Measurements from ENCODE around the gene GNMT. TPM values are rescaled to one million over a fixed set of nuclear protein-coding genes. Genes with fewer than 3 reads are reported as not detected.
A peak's percentile ranks its signal among the peaks of the same experiment; 100 is the strongest.

The GNMT gene
- total and polyA plus RNA-seq, 9 of the 15 experiments (the other 6 are each of a cell fraction or from before 2014, with no cell fraction given): 0.11 to 0.29 (median 0.15) TPM; not detected in 6

- in situ Hi-C loops (cut with MboI) (no loop called here), intact Hi-C loops (cut with micrococcal nuclease) (no loop called here)
- peak overlapping the region; percentile 22; the same call in 1 of the 2 replicates for H3K4me2 ChIP-seq (ENCODE audit: insufficient read depth, low read length)
- H3K36me3 ChIP-seq (ENCODE audit: control insufficient read depth, insufficient read depth, low read length): no peaks in the 10 kb centered on the region
- POLR2A ChIA-PET: interaction anchor here (0.6 kb wide), 1 partner anchor 43 kb away, joined by 3 read pairs; no protein-coding TSS in a partner anchor
- DNase-seq (ENCODE audit: extremely low read depth in 1 of 4, low spot score in 3 of 4) (peak in 2 of 4 experiments; percentile 48 to 49), FAIRE-seq (peak; percentile 44), ATAC-seq (peak; percentile 14; the same call in 1 of the 3 replicates)
- CTCF ChIA-PET (ENCODE audit: low intra/inter-chr PET ratio): no interaction called here
- H3K27ac ChIP-seq (ENCODE audit: extremely low read depth, low read depth, low read length): no peak overlapping the region
- H4K20me1 ChIP-seq (replicated peaks; ENCODE audit: control insufficient read depth, insufficient read depth, low read length): no peaks in the 10 kb centered on the region
- H3K9me1 ChIP-seq (ENCODE audit: control insufficient read depth, insufficient read depth, low read length): no peaks in the 10 kb centered on the region
- H3K4me1 ChIP-seq (replicated peaks in 1 of 2; ENCODE audit: control insufficient read depth in 2 of 2, insufficient read depth in 2 of 2, low read length in 2 of 2): peaks cover 16 to 19% of the 10 kb centered on the region in 2 experiments; a peak in 4 of 5 replicates
- no peaks in the 10 kb centered on the region for H3K9me3 ChIP-seq (replicated peaks; ENCODE audit: control insufficient read depth, insufficient read depth, low read depth, low read length)
- peak overlapping the region; percentile 47 for H2AFZ ChIP-seq (ENCODE audit: low read depth, low read length)
- H3K4me3 ChIP-seq: no peak overlapping the region
- H3K9ac ChIP-seq (ENCODE audit: insufficient read depth in 1 of 2, low read depth in 2 of 2, low read length in 2 of 2): peak overlapping the region; percentile 3 to 81; a peak in 2 of 4 replicates
- H3K27me3 ChIP-seq (ENCODE audit: control insufficient read depth in 2 of 2, insufficient read depth in 2 of 2, low read length in 2 of 2): no peaks in the 10 kb centered on the region
- no peaks in the 10 kb centered on the region for H3K79me2 ChIP-seq (ENCODE audit: control insufficient read depth, insufficient read depth, low read length)
- WGBS (ENCODE audit: insufficient coverage, low coverage, missing lambda C conversion rate): 3% methylated on average over 2 of the region's 2 CpGs
- no TSS peak for BruUV-seq (replicated peaks)
- TF ChIP-seq ARID1B (IDR thresholded peaks at IDR 0.05): peak; percentile 48; the same call in 1 of the 2 replicates
- peak; percentile 76 for TF ChIP-seq ADNP (tag; IDR thresholded peaks at IDR 0.05)
- TF ChIP-seq SOX6 (IDR thresholded peaks at IDR 0.05): peak; percentile 68
- TF ChIP-seq HDAC2 (IDR thresholded peaks at IDR 0.05): peak; percentile 76
- TF ChIP-seq TCF7 (IDR thresholded peaks at IDR 0.05; ENCODE audit: borderline replicate concordance): no peak
- peak; percentile 87 for TF ChIP-seq MEF2D (tag; conservative IDR thresholded peaks at IDR 0.05; ENCODE audit: low read depth)
- no peak for TF ChIP-seq NCOA1 (IDR thresholded peaks at IDR 0.05; ENCODE audit: low read depth)
- peak; percentile 86 for TF ChIP-seq RBM25 (IDR thresholded peaks at IDR 0.05; ENCODE audit: low read depth, low read length, severe bottlenecking)
- TF ChIP-seq RNF2 (IDR thresholded peaks at IDR 0.05): no peak
- TF ChIP-seq CEBPG (CRISPR knock-in tag; IDR thresholded peaks at IDR 0.05): 0 out of 2 replicates have a peak, but pooled peaks have one; percentile 20
- TF ChIP-seq CEBPG (tag; conservative IDR thresholded peaks at IDR 0.05 in 1 of 2, IDR thresholded peaks at IDR 0.05 in 1 of 2): peak; percentile 45 to 65; a peak in 3 of 4 replicates
- TF ChIP-seq NONO (IDR thresholded peaks at IDR 0.05; ENCODE audit: low read depth in 2 of 2, low read length in 1 of 2): no peak
- peak; percentile 89 for TF ChIP-seq BCOR (IDR thresholded peaks at IDR 0.05)
- TF ChIP-seq CEBPB (tag; IDR thresholded peaks at IDR 0.05): peak; percentile 81
- TF ChIP-seq TRIM24 (IDR thresholded peaks at IDR 0.05): 0 out of 4 replicates have a peak, but pooled peaks of 1 of the 2 experiments have one; percentile 17
- peak; percentile 71 for TF ChIP-seq C11orf30 (IDR thresholded peaks at IDR 0.05; ENCODE audit: low read depth)
- peak in 1 of 2 experiments; percentile 42; a peak in 1 of 4 replicates for TF ChIP-seq RCOR1 (IDR thresholded peaks at IDR 0.05; ENCODE audit: borderline replicate concordance in 1 of 2, low read depth in 2 of 2, low read length in 2 of 2)
- TF ChIP-seq MAFF (IDR thresholded peaks at IDR 0.05; ENCODE audit: low read length): peak; percentile 39; the same call in 1 of the 2 replicates
- no peak for TF ChIP-seq SMAD3 (CRISPR knock-in tag; conservative IDR thresholded peaks at IDR 0.05)
- peak; percentile 37; the same call in 1 of the 2 replicates for TF ChIP-seq TCF3 (CRISPR knock-in tag; IDR thresholded peaks at IDR 0.05)
- peak; percentile 45; the same call in 1 of the 2 replicates for TF ChIP-seq CBFA2T3 (IDR thresholded peaks at IDR 0.05)
- no peak for TF ChIP-seq POLR2AphosphoS5 (IDR thresholded peaks at IDR 0.05; ENCODE audit: control insufficient read depth, insufficient read depth, low read depth, low read length)
- TF ChIP-seq ELF1 (tag; IDR thresholded peaks at IDR 0.05): 0 out of 2 replicates have a peak, but pooled peaks have one; percentile 30
- TF ChIP-seq CBX1 (IDR thresholded peaks at IDR 0.05; ENCODE audit: low read depth): no peak
These were observed 36.9 kb upstream of the GNMT start for GRCh38 chr6:42923666-42924065.

Measured in K562 (cell line).